OCI-LY7 (cell line): Measurements from ENCODE around the gene GDNF. TPM values are rescaled to one million over a fixed set of nuclear protein-coding genes. Genes with fewer than 3 reads are reported as not detected.

ENCODE experiments used
- BruUV-seq: library from RNA; stranded (reverse); fragments of 400-500 nt; replicated peaks from 2 replicates; lab custom pipeline; 2021; lab: Mats Ljungman, UMichigan
- CTCF ChIA-PET: fragments of 300-600 bp; sonication (Branson Sonifier 250); formaldehyde crosslinking; loops from one replicate; lab custom pipeline; 2022; ENCODE audit warnings: antibody characterized with exemption; ENCODE audit not compliant: unreplicated experiment; lab: Charles Lee
- POLR2A ChIA-PET: fragments of 300-600 bp; sonication (Branson Sonifier 250); formaldehyde crosslinking; loops from one replicate; lab custom pipeline; 2022; ENCODE audit warnings: antibody characterized with exemption; lab: Charles Lee
- DNase-seq: peaks from one replicate; pipeline ENCODE4 v3.0.0-alpha.2; 2015; ENCODE audit warnings: low spot score
- H2AFZ ChIP-seq: fragments of 200-600 bp; sonication (generic), shearing (Covaris generic); 2 replicates; pipeline ENCODE4 v1.6.1; 2014; ENCODE audit warnings: mild to moderate bottlenecking, antibody characterized with exemption, low read length, moderate library complexity
- H3K27ac ChIP-seq: fragments of 200-600 bp; sonication (generic); 2 replicates; pipeline ENCODE4 v1.5.1; 2014; ENCODE audit warnings: mixed run types, low read depth, mild to moderate bottlenecking, moderate library complexity, low read length, inconsistent platforms; ENCODE audit not compliant: poor library complexity, severe bottlenecking
- H3K36me3 ChIP-seq: fragments of 200-600 bp; sonication (generic); 2 replicates; pipeline ENCODE4 v1.6.1; 2014; ENCODE audit warnings: mild to moderate bottlenecking, antibody characterized with exemption, low read length, moderate library complexity, mixed read lengths; ENCODE audit not compliant: insufficient read depth
- H3K4me1 ChIP-seq: fragments of 200-600 bp; sonication (generic); 2 replicates; pipeline ENCODE4 v1.5.1; 2014; ENCODE audit warnings: mild to moderate bottlenecking, low read length; ENCODE audit not compliant: insufficient read depth, poor library complexity, severe bottlenecking
- H3K4me2 ChIP-seq: fragments of 200-600 bp; sonication (generic); 2 replicates; pipeline ENCODE4 v1.6.1; 2014; ENCODE audit warnings: mild to moderate bottlenecking, low read length
- H3K4me3 ChIP-seq: fragments of 200-600 bp; sonication (generic); 2 replicates; pipeline ENCODE4 v1.5.1; 2014; ENCODE audit warnings: mild to moderate bottlenecking, low read depth, low read length; ENCODE audit not compliant: poor library complexity, severe bottlenecking
- H3K79me2 ChIP-seq: fragments of 200-600 bp; sonication (generic); 2 replicates; pipeline ENCODE4 v1.6.1; 2016; ENCODE audit warnings: low read depth, mild to moderate bottlenecking, low read length, moderate library complexity, mixed read lengths; ENCODE audit not compliant: insufficient read depth
- H3K9me2 ChIP-seq: fragments of 200-600 bp; sonication (generic); 2 replicates; pipeline ENCODE4 v1.6.1; 2016; ENCODE audit warnings: mild to moderate bottlenecking, low read length, mixed read lengths; ENCODE audit not compliant: insufficient read depth
- H3K9me3 ChIP-seq: fragments of 200-600 bp; sonication (generic); 2 replicates; pipeline ENCODE4 v1.6.1; 2014; ENCODE audit warnings: mild to moderate bottlenecking, mixed run types, low read length, mixed read lengths
- H4K20me1 ChIP-seq: fragments of 200-600 bp; sonication (generic); 2 replicates; pipeline ENCODE4 v1.6.1; 2014; ENCODE audit warnings: mild to moderate bottlenecking, antibody characterized with exemption, low read length, moderate library complexity, mixed read lengths; ENCODE audit not compliant: insufficient read depth
- EZH2phosphoT487 ChIP-seq: fragments of 200-600 bp; sonication (generic); IDR thresholded peaks from 2 replicates; pipeline ENCODE4 v1.6.1; 2018; ENCODE audit warnings: low read depth, borderline replicate concordance, mild to moderate bottlenecking, mixed run types, antibody characterized with exemption, low read length, moderate library complexity, mixed read lengths
- intact Hi-C: fragments of 100-400 bp; cut with micrococcal nuclease; formaldehyde crosslinking; loops from one replicate; pipeline ENCODE4 v1.10.0; 2022; ENCODE audit not compliant: unreplicated experiment
- total RNA-seq, 2 experiments: library from RNA; depleted of rRNA in 1 of 2; stranded (reverse); fragments of >200 nt in 1 of 2; shearing (Covaris generic) in 1 of 2; gene quantifications; 2 replicates each; pipeline ENCODE4 v1.2.3, GENCODE V29; 2014 to 2022
- TF ChIP-seq, protein P1 (sequence below): fragments of 200-600 bp; sonication (generic); conservative IDR thresholded peaks from 2 replicates; pipeline ENCODE4 v1.5.1; 2014; ENCODE audit warnings: mild to moderate bottlenecking, antibody characterized with exemption, low read length, moderate library complexity, mixed read lengths

Gene GDNF
- total RNA-seq, 2 experiments from 2014 or later = 0.03 TPM; not detected in 1

- CTCF ChIA-PET = no interaction called here
- Histone ChIP-seq H3K79me2 (no peaks in the 10 kb centered on the region), H2AFZ (no peak overlapping the region), H3K9me2 (no peaks in the 10 kb centered on the region), H3K4me3 (no peak overlapping the region), H3K9me3 (no peaks in the 10 kb centered on the region), H4K20me1 (no peaks in the 10 kb centered on the region), H3K4me2 (no peak overlapping the region), H3K4me1 (no peaks in the 10 kb centered on the region), H3K36me3 (no peaks in the 10 kb centered on the region), H3K27ac (no peak overlapping the region)
- BruUV-seq = no TSS peak
- no peak for DNase-seq
- POLR2A ChIA-PET = interaction anchor here (0.6 kb wide), 1 partner anchor 23 kb away, joined by 3 read pairs; no protein-coding TSS in a partner anchor
- intact Hi-C loops = no loop called here
- TF ChIP-seq EZH2phosphoT487 = no peak
- TF ChIP-seq, protein P1, sequence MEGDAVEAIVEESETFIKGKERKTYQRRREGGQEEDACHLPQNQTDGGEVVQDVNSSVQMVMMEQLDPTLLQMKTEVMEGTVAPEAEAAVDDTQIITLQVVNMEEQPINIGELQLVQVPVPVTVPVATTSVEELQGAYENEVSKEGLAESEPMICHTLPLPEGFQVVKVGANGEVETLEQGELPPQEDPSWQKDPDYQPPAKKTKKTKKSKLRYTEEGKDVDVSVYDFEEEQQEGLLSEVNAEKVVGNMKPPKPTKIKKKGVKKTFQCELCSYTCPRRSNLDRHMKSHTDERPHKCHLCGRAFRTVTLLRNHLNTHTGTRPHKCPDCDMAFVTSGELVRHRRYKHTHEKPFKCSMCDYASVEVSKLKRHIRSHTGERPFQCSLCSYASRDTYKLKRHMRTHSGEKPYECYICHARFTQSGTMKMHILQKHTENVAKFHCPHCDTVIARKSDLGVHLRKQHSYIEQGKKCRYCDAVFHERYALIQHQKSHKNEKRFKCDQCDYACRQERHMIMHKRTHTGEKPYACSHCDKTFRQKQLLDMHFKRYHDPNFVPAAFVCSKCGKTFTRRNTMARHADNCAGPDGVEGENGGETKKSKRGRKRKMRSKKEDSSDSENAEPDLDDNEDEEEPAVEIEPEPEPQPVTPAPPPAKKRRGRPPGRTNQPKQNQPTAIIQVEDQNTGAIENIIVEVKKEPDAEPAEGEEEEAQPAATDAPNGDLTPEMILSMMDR = no peak
Observed at GRCh38 chr5:37840053-37841034, 503 bp upstream of the GDNF start.

DNA sequence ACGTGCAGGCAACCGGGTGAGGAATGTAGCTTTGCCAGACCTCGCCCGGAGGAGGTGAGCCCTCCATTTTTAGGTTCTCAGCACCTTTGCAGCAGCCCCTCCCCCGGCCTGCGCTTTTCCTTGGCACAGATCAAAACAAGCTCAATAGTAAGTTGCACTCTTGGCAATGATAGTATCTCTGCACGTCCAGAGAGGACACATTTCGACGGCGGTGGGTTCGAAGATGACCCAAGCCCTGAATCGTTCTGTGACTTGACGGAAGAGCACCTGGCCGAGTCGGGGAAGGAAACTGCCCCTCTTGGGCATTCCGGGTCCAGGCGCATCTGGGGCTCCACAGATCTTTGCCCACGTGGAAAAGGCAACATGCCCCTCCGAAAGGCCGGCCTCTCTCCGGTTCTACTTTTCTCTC lies 904 bp downstream of the GDNF start:
- no peaks in the 10 kb centered on the region for H3K9me3 ChIP-seq
- no TSS peak for BruUV-seq
- H3K4me1 ChIP-seq = no peaks in the 10 kb centered on the region
- no peaks in the 10 kb centered on the region for H4K20me1 ChIP-seq
- no peak overlapping the region for H3K4me2 ChIP-seq
- intact Hi-C loops = no loop called here
- no peak for TF ChIP-seq EZH2phosphoT487
- TF ChIP-seq, protein P1 = no peak
- no peaks in the 10 kb centered on the region for H3K79me2 ChIP-seq
- ChIA-PET CTCF (no interaction called here), POLR2A (no interaction called here)
- no peaks in the 10 kb centered on the region for H3K9me2 ChIP-seq
- H3K27ac ChIP-seq = no peak overlapping the region
- H2AFZ ChIP-seq = no peak overlapping the region
- no peak overlapping the region for H3K4me3 ChIP-seq
- H3K36me3 ChIP-seq = no peaks in the 10 kb centered on the region
- no peak for DNase-seq
